ENCODE results near the gene PRR7. TPM values are rescaled to one million over a fixed set of nuclear protein-coding genes. Genes with fewer than 3 reads are reported as not detected.
A peak's percentile ranks its signal among the peaks of the same experiment; 100 is the strongest.

Gene PRR7
- total RNA-seq, 2 experiments from 2014 or later = 21.5 to 21.8 TPM

DNA sequence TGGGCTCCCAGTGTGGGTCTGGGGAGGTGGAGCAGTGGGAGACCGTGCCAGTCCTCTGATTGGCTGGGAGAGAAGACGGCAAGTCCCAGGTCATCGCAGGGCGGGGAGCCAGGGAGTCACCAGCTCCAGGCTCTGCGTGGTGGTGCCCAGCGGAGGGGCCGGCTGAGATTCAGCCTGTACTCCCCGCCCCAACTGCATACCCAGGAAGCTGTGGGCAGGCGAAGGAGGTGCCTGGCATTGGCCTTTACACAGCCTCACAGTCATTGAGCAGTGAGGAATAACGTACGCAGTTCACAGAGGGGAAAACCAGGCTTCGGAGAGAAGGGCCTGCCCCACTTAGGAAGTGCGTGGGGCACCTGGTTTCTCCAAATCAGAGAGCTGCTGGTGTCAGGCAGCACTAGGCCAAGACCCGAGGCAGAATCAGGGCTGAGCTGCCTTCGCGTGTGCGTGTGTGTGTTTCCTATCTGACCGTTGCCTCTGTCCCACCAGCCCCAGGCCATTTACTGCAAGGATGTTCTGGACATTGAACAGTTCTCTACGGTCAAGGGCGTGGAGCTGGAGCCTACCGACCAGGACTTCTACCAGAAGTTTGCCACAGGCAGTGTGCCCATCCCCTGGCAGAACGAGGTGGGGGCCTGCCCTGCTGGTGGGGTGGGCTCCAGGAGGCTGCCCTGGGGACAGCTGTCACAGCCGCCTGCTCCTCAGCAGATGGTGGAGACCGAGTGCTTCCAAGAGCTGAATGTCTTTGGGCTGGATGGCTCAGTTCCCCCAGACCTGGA, 6.2 kb upstream of the PRR7 start:
- no peaks in the 10 kb centered on the region for H3K27me3 Mint-ChIP-seq
- peaks cover 58% of the 10 kb centered on the region for H3K4me1 Mint-ChIP-seq
- H3K4me3 Mint-ChIP-seq = peak overlapping the region; percentile 19
- peak; percentile 47 for DNase-seq
- H3K9me3 Mint-ChIP-seq = no peaks in the 10 kb centered on the region
- peaks cover 40% of the 10 kb centered on the region for H3K36me3 Mint-ChIP-seq
- peak overlapping the region; percentile 74 for H3K27ac Mint-ChIP-seq

DNA sequence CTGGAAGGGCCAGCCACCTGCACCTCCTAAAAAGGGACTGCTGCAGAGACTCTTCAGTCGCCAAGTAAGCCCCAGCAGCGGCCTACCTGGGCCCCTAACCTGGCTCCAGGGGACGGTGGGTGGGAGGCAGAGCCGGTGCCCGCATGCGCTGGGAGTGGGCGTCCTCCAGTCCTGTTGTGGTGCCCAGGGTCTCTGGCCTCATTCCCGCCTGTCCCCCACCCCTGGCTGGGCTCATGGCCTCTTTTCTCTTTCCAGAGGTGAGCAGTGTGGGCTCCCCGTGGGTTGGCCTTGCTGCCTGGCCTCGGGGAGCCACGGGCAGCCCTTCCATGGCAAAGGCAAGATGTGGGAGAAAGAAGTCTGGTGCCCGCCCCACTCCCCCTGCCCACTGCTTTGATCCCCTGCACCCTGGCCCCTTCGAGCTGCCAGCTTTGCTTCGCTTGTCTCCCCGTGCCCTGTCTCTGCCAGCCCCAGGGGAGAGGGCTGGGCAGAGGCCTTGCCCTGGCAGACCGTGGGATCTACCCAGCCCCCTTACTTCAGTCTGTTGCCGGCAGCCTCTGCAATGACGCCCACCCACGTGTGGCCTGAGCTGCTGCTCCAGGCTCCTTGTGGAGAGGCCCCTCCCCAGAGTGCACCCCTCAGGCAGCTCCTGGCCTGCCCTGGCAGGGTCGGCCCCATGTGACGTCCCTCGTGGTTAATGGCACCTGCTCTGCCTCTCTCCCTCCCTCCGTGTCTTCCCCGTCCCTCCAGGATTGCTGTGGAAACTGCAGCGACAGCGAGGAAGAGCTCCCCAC, 5.4 kb upstream of the PRR7 start:
- peak; percentile 2 for DNase-seq
- peaks cover 4% of the 10 kb centered on the region for H3K27me3 Mint-ChIP-seq
- no peaks in the 10 kb centered on the region for H3K9me3 Mint-ChIP-seq
- H3K36me3 Mint-ChIP-seq = peaks cover 38% of the 10 kb centered on the region
- peak overlapping the region; percentile 68 for H3K27ac Mint-ChIP-seq
- peaks cover 62% of the 10 kb centered on the region for H3K4me1 Mint-ChIP-seq
- no peak overlapping the region for H3K4me3 Mint-ChIP-seq

DNA sequence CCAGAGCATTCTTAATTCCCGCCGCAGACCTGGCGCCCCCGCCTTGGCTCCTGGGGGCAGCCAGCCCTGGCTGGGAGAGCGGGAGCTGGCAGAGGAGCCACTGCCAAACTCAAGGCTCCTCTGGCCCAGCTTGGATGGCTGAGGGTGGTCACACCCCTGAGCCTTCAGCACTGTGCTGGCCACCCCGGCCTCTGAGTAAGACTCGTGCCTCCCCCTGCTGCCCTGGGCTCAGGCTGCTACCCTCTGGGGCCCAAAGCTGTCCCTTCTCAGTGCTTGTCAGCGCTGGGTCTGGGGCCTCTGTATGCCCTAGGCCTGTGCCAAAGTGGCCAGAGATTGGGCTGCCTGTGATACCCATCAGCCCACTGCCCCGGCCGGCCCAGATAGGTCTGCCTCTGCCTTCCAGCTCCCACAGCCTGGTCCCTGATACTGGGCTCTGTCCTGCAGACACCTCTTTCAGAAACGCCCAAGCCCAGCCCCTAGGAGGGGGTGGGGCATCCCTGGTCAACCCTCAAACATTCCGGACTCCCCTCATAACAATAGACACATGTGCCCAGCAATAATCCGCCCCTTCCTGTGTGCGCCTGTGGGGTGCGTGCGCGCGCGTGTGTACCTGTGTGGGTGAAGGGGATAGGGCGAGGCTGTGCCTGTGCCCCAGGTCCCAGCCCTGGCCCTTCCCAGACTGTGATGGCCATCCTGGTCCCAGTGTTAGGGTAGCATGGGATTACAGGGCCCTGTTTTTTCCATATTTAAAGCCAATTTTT, 4.4 kb upstream of the PRR7 start:
- Mint-ChIP-seq H3K27me3 (peaks cover 4% of the 10 kb centered on the region), H3K27ac (peak overlapping the region; percentile 46), H3K4me3 (no peak overlapping the region), H3K36me3 (peaks cover 32% of the 10 kb centered on the region), H3K9me3 (no peaks in the 10 kb centered on the region), H3K4me1 (peaks cover 62% of the 10 kb centered on the region)
- no peak for DNase-seq

- Mint-ChIP-seq H3K27ac (peak overlapping the region; percentile 46), H3K27me3 (peaks cover 4% of the 10 kb centered on the region), H3K4me3 (peak overlapping the region; percentile 29), H3K36me3 (peaks cover 27% of the 10 kb centered on the region), H3K4me1 (peaks cover 61% of the 10 kb centered on the region), H3K9me3 (no peaks in the 10 kb centered on the region)
- DNase-seq = peak; percentile 4
Observed at GRCh38 chr5:177443144-177443983, 3.2 kb upstream of the PRR7 start.

DNA sequence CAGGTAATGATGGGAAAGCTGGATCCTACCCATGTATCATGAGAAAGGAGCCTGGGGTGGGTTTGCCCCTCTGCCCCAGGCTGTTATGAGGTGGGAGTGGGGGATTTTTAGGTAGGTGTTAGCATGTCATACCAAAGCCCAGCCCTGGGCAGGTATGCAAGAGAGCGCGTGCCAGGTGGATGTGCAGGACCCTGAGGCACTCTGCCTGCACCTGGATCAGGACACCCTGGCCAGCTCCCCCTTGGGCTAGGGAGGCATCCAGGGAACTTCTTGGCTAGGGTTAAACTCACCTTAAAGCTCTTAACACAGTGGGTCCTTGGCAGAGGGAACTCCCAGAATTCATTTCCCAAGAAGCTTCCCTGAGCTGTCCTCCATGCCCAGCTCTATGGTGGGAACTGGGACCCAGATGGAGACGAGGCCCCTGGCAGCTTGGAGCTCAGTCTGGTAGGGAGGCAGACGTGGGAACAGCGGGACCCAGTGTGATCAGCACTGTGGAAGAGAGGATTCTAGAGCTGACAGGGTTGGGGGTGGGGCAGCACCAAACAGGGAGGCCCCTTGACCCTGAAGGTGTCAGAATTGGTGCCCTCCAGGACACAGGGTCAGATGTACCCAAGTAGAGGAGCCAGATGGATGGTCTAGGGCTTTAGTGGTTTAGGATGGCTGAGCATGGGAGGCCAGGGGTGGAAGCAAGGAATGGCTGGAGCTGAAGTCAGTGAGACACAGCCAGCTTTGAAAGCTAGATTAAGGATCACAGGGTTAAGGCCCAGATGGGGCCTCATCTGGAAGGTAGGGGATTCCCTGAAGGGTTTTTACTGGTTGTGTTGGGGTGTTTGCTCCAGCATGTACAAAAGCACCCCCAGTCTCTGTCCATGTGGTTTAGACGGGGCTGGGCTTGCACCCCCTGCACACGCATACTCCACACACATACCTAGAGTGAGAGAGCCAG, 2.2 kb upstream of the PRR7 start:
- H3K4me3 Mint-ChIP-seq = peak overlapping the region; percentile 53
- peaks cover 22% of the 10 kb centered on the region for H3K36me3 Mint-ChIP-seq
- peak; percentile 9 for DNase-seq
- peaks cover 57% of the 10 kb centered on the region for H3K4me1 Mint-ChIP-seq
- H3K27me3 Mint-ChIP-seq = peaks cover 4% of the 10 kb centered on the region
- H3K9me3 Mint-ChIP-seq = no peaks in the 10 kb centered on the region
- peak overlapping the region; percentile 90 for H3K27ac Mint-ChIP-seq

DNA sequence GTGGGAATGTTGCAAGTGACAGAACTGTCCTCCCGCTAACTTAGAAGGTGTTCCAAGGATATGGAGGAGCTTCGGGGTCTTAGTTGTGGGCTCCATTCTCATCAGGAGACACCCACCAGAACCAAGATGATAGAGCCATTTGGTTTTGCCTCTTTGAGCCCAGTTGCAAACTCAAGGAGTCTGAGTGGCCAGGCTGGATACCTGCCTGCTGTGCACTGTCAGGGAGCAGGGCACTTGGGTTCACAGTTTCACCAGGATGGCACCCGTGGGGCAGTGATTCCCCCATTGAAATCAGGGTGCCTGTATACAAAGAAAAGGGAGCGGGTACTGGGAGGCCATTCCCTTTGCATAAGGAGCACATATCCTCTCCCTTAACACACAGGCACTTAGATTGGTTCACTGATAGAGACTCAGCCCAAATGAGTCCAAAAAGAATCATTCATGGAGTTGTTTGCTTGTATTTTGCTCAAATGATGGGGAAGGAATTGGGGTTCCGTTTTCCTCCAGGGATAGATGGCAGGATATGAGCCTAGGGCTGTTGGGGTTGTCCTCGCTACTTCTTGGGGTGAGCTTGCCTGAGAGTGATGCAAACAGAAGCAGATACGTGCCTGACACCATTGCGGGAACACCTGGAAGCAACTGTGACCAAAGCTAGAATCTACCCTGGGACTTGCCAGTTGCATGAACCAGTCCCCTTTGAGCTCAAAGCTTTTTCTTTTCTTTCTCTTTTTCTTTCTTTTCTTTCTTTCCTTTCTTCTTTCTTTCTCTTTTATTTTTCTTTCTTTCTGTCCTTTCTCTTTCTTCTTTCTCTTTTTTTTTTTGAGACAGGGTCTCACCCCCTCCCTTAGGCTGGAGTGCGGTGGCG, 1.3 kb upstream of the PRR7 start:
- peak; percentile 12 for DNase-seq

DNA sequence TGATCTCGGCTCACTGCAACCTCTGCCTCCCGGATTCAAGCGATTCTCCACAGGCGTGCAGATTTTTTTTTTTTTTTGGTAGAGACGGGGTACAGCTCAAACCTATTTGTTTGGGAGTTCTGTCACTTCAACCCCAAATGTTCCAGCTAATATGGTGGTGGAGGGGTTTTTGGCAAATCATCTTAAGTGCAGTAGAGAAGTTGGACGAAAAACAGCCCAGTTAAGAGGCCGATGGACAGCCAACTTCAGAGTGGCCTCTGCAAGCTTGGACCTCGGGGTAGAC, 756 bp upstream of the PRR7 start:
- Mint-ChIP-seq H3K36me3 (peaks cover 18% of the 10 kb centered on the region), H3K4me3 (peak overlapping the region; percentile 82), H3K27me3 (peaks cover 4% of the 10 kb centered on the region), H3K4me1 (peaks cover 44% of the 10 kb centered on the region), H3K9me3 (no peaks in the 10 kb centered on the region), H3K27ac (peak overlapping the region; percentile 90)
- DNase-seq = peak; percentile 3

More for the DNA sequence above, 1.3 kb upstream of the PRR7 start:
- Mint-ChIP-seq H3K4me1 (peaks cover 48% of the 10 kb centered on the region), H3K27me3 (peaks cover 4% of the 10 kb centered on the region), H3K27ac (peak overlapping the region; percentile 90), H3K9me3 (no peaks in the 10 kb centered on the region), H3K36me3 (peaks cover 18% of the 10 kb centered on the region), H3K4me3 (peak overlapping the region; percentile 82)

DNA sequence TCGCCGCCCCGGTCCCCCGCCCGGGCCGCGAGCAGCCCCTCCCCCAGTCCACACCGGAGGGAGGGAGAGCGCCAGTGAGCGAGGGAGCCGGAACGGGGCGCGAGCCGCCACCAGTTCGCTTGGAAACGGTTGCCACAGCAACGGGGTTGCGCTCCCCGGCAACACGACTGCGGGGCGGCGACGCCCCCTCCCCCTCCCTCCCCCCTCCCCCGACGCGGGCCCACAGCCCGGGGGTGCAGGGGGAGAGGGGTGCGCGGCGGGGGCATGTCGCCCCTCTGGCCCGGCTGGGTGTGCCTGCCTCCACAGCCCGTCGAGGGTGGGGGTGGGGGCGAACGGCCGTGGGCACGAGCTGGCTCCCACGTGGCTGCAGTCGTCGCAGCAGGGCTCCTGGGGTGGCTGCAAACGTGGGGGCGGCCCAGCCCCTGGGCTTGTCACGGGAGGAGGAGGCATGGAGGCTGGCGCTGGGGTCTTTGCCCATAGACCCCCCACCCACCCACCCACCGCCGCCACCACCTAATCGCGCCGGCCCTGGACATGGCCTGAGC, 524 bp downstream of the PRR7 start:
- peaks cover 42% of the 10 kb centered on the region for H3K4me1 Mint-ChIP-seq
- peak overlapping the region; percentile 48 for H3K4me3 Mint-ChIP-seq
- no peaks in the 10 kb centered on the region for H3K9me3 Mint-ChIP-seq
- peaks cover 4% of the 10 kb centered on the region for H3K27me3 Mint-ChIP-seq
- peaks cover 15% of the 10 kb centered on the region for H3K36me3 Mint-ChIP-seq
- H3K27ac Mint-ChIP-seq = no peak overlapping the region
- peak; percentile 77 for DNase-seq

DNA sequence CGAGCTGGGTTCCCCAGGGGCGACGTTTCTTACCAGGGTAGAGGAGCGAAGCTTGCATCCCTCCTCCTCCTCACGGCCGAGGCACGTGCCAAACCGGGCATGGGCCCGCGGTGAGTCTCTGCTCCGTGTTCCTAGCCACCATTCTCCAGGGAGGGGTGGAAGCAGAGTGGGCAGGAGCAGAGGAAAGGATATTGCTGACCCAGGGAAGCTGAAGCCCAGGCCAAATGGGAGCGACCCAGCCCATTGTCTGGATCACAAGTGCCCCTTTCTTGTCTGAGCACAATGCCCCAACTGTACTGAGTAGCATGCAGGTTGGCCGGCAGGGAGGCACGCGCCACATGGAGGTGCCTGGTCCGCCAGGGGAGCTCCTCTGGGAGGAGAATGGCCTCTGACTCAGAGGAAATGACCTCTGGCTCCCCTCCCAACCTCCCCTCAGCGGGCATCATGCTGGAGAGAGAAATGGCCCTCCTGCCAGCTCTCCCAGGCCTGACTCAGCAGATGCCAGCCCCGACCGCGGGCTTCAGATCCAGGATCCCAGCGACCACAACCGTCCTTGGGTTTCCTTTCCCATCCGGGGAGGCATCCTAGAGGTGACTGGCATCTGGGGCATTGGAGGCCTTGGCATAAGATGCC, 1.1 kb downstream of the PRR7 start:
- no peak for DNase-seq

GRCh38 chr5:177448244-177448950, 1.8 kb downstream of the PRR7 start:
- peaks cover 4% of the 10 kb centered on the region for H3K27me3 Mint-ChIP-seq
- peaks cover 44% of the 10 kb centered on the region for H3K4me1 Mint-ChIP-seq
- peak overlapping the region; percentile 76 for H3K4me3 Mint-ChIP-seq
- peak overlapping the region; percentile 7 for H3K27ac Mint-ChIP-seq
- no peaks in the 10 kb centered on the region for H3K9me3 Mint-ChIP-seq
- DNase-seq = no peak
- peaks cover 15% of the 10 kb centered on the region for H3K36me3 Mint-ChIP-seq

More for the DNA sequence above, 1.1 kb downstream of the PRR7 start:
- Mint-ChIP-seq H3K9me3 (no peaks in the 10 kb centered on the region), H3K27me3 (peaks cover 4% of the 10 kb centered on the region), H3K36me3 (peaks cover 15% of the 10 kb centered on the region), H3K27ac (peak overlapping the region; percentile 63), H3K4me3 (peak overlapping the region; percentile 76), H3K4me1 (peaks cover 43% of the 10 kb centered on the region)

DNA sequence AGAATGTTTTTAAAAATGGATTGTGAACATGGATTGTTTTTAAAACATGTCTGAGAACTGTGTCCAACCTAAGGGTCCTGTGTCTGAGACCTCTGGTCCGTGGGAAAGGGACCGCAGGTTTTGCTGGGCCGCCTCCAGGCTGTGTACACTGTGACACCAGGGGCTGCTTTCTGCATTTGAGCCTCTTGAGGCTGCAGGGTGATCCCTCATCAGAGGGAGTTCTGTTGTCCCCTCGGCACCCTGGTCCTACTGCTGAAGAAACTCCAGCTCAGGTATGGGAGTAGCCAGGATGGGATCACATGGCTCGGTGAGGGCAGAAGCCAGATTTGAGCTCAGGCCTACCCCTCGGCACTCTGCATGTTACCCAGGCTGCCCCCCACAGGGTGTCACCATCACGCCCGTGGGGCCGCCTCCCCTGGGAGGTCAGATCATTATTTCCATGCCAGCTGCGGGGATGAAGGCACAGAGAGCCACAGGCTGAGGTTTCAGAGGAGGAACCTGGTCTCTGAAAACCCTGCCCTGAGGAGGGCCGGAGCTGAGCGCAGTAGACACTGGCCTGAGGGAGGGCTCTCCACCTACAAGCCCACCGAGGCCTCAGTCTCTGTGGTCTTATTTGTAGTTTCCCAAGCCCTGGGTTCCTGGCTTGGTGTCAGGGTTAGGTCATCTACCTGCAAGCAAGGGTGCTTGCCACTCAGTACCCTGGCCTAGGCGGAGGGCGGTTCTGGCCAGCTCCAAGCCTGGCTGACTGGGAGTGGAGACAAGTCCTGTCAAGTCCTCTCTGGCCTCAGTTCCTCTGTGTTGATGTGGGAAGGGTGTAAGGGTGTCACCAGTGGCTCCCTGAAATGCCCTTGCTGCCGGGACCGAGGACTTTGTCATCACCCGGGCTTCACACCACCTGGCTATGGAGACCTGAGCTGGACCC, 2.8 kb downstream of the PRR7 start:
- Mint-ChIP-seq H3K4me1 (peaks cover 43% of the 10 kb centered on the region), H3K27ac (no peak overlapping the region), H3K36me3 (peaks cover 13% of the 10 kb centered on the region), H3K27me3 (peaks cover 4% of the 10 kb centered on the region), H3K9me3 (no peaks in the 10 kb centered on the region), H3K4me3 (no peak overlapping the region)
- DNase-seq = no peak
